MCF 10A (cell line): ENCODE results near the gene ULK4. TPM values are rescaled to one million over a fixed set of nuclear protein-coding genes. Genes with fewer than 3 reads are reported as not detected.
A peak's percentile ranks its signal among the peaks of the same experiment; 100 is the strongest.

Experiments
- BruUV-seq: library from RNA; stranded (reverse); fragments of 400-500 nt; replicated peaks from 2 replicates; lab custom pipeline; 2021; lab: Mats Ljungman, UMichigan
- CTCF ChIA-PET: fragments of 300-600 bp; sonication (Branson Sonifier 250); formaldehyde crosslinking; extraction: SDS; loops from one replicate; lab custom pipeline; 2021; ENCODE audit warnings: antibody characterized with exemption, inconsistent platforms; lab: Yijun Ruan, JAX
- POLR2A ChIA-PET: fragments of 300-600, 350-650 bp; sonication (Branson Sonifier 250); formaldehyde crosslinking; extraction: SDS; loops from one replicate; lab custom pipeline; 2020; ENCODE audit warnings: antibody characterized with exemption, inconsistent platforms; lab: Yijun Ruan, JAX
- DNase-seq: peaks from one replicate; pipeline ENCODE4 v3.0.0-alpha.2; 2018; ENCODE audit not compliant: unreplicated experiment
- H3K27ac Mint-ChIP-seq: one replicate; pipeline ENCODE4 v1.8.0; 2022; ENCODE audit warnings: mild to moderate bottlenecking, low read depth, mixed read lengths; ENCODE audit not compliant: unreplicated experiment
- H3K27me3 Mint-ChIP-seq: one replicate; pipeline ENCODE4 v1.8.0; 2022; ENCODE audit warnings: mixed read lengths; ENCODE audit not compliant: insufficient read depth, unreplicated experiment
- H3K36me3 Mint-ChIP-seq: one replicate; pipeline ENCODE4 v1.8.0; 2022; ENCODE audit warnings: mild to moderate bottlenecking, moderate library complexity, mixed read lengths; ENCODE audit not compliant: insufficient read depth, unreplicated experiment
- H3K4me1 Mint-ChIP-seq: one replicate; pipeline ENCODE4 v1.8.0; 2022; ENCODE audit warnings: mixed read lengths; ENCODE audit not compliant: insufficient read depth, unreplicated experiment
- H3K4me3 Mint-ChIP-seq: one replicate; pipeline ENCODE4 v1.8.0; 2022; ENCODE audit warnings: mild to moderate bottlenecking, moderate library complexity, mixed read lengths; ENCODE audit not compliant: unreplicated experiment
- H3K9me3 Mint-ChIP-seq: one replicate; pipeline ENCODE4 v1.8.0; 2022; ENCODE audit warnings: mixed read lengths; ENCODE audit not compliant: unreplicated experiment
- intact Hi-C: fragments of 100-400 bp; cut with micrococcal nuclease; formaldehyde crosslinking; loops from 2 replicates; pipeline ENCODE4 v1.14.1; 2022
- total RNA-seq: library from RNA; stranded (reverse); gene quantifications from 2 replicates; pipeline ENCODE4 v1.2.3, GENCODE V29; 2022
- TF ChIP-seq, protein P1 (sequence below): fragments of 200-600 bp; IDR thresholded peaks from one replicate; pipeline ENCODE4 v1.8.0; 2022; ENCODE audit warnings: antibody characterized with exemption, mild to moderate bottlenecking; ENCODE audit not compliant: unreplicated experiment

Gene ULK4
- total RNA-seq, 1 experiment from 2014 or later: 7.8 TPM

DNA sequence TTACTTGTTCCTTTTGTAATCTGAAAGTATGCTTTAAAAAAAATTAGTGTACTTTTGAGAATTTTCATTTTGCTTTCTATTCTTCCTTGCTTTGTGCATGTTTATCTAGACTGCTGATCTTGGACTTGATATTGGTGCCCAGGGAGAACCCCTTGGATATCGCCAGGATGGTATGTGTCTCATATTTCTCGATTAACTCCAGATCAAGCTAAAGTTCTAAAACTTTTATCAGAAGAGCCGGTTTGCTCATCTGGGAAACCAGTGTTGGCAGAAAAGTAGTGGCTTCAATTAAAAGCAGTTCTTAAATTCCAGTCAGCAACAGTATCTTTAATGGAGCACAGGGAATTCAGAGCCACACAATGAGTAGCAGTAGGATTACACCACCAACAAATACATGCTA is 724.0 kb downstream of the ULK4 start:
- CTCF ChIA-PET: interaction anchor here (0.7 kb wide), 1 partner anchor 634 kb away, joined by 3 read pairs; no protein-coding TSS in a partner anchor
- TF ChIP-seq, protein P1, sequence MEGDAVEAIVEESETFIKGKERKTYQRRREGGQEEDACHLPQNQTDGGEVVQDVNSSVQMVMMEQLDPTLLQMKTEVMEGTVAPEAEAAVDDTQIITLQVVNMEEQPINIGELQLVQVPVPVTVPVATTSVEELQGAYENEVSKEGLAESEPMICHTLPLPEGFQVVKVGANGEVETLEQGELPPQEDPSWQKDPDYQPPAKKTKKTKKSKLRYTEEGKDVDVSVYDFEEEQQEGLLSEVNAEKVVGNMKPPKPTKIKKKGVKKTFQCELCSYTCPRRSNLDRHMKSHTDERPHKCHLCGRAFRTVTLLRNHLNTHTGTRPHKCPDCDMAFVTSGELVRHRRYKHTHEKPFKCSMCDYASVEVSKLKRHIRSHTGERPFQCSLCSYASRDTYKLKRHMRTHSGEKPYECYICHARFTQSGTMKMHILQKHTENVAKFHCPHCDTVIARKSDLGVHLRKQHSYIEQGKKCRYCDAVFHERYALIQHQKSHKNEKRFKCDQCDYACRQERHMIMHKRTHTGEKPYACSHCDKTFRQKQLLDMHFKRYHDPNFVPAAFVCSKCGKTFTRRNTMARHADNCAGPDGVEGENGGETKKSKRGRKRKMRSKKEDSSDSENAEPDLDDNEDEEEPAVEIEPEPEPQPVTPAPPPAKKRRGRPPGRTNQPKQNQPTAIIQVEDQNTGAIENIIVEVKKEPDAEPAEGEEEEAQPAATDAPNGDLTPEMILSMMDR: no peak
- intact Hi-C loops: no loop called here
- DNase-seq: no peak
- Mint-ChIP-seq H3K4me3 (no peak overlapping the region), H3K4me1 (peaks cover 9% of the 10 kb centered on the region), H3K27me3 (no peaks in the 10 kb centered on the region), H3K36me3 (peaks cover 100% of the 10 kb centered on the region), H3K9me3 (no peaks in the 10 kb centered on the region), H3K27ac (no peak overlapping the region)
- POLR2A ChIA-PET: interaction anchor here (1.1 kb wide), 1 partner anchor 39 kb away, joined by 3 read pairs; the partner anchor contains the start of gene CTNNB1
- no TSS peak for BruUV-seq

DNA sequence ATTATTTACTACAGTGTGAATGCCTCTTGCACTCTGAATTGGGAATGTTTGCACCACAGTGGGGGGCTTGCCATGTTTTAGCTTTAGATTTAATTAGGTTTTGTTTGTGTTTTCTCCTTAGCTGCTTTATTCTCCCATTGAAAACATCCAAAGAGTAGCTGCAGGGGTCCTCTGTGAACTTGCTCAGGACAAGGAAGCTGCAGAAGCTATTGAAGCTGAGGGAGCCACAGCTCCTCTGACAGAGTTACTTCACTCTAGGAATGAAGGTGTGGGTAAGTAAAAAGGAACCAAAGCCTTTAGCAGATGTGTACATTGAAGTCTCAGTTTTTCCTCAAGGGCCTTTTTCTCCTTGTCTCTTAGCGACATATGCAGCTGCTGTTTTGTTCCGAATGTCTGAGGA is 725.7 kb downstream of the ULK4 start:
- Mint-ChIP-seq H3K9me3 (no peaks in the 10 kb centered on the region), H3K4me1 (peaks cover 9% of the 10 kb centered on the region), H3K4me3 (no peak overlapping the region), H3K36me3 (peaks cover 100% of the 10 kb centered on the region), H3K27ac (no peak overlapping the region), H3K27me3 (no peaks in the 10 kb centered on the region)
- intact Hi-C loops: no loop called here
- TF ChIP-seq, protein P1: no peak
- ChIA-PET CTCF (interaction anchor here (0.5 to 1.1 kb wide), 6 partner anchors 11 to 845 kb away, joined by 3 to 4 read pairs (median 3); no protein-coding TSS in a partner anchor), POLR2A (interaction anchor here (0.6 to 2.0 kb wide), 6 partner anchors 8 to 657 kb away, joined by 3 to 5 read pairs (median 4); partner anchors contain the start of gene CTNNB1)
- no TSS peak for BruUV-seq
- no peak for DNase-seq

DNA sequence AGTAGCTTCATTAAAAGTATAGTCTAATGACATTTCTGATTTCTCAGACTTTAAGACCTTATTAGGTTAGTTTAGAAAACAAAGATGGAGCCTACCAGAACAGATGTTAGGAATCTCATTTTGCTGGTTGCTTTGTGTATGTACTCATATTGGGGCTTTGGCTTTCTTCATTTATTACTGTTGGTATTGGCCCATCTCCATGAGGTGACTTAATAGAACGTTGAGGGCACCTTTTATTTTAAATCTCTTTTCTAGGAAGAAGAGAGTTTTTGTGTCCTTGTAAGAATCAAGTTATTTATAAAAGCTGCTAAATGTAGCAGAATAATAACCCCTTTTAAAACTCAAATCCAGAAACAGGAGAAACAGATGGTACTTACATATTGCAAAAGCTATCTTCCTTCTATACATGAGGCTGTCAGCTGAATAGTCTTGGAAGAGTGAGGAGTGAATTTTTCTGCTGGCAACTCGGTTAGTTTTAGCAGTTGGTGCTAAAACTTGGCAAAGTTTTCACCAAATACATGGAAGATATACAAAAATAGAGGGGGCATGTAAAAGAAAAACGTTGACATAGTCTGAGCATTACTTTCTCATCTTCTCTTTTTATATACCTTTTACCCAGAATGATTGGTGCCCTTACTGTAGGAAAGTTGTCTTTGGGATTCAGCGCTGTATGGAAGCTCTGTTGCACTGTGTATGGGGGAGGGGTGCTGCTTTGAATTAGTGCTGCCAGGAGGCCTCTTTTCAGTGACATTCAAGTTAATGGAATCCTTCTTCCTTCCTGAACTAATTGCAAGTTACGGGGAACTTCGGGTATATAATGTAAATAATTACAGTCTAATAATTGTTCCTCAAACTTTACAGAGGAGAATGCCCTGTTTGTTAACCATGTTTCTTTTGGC is 726.8 kb downstream of the ULK4 start:
- peaks cover 9% of the 10 kb centered on the region for H3K4me1 Mint-ChIP-seq
- H3K36me3 Mint-ChIP-seq: peaks cover 100% of the 10 kb centered on the region
- TF ChIP-seq, protein P1: no peak
- no peak overlapping the region for H3K4me3 Mint-ChIP-seq
- H3K9me3 Mint-ChIP-seq: no peaks in the 10 kb centered on the region
- no peak for DNase-seq
- H3K27me3 Mint-ChIP-seq: no peaks in the 10 kb centered on the region
- no TSS peak for BruUV-seq
- H3K27ac Mint-ChIP-seq: peak overlapping the region; percentile 49
- CTCF ChIA-PET: interaction anchor here (1.1 to 1.2 kb wide), 2 partner anchors 515 to 655 kb away, joined by 4 to 6 read pairs; no protein-coding TSS in a partner anchor
- POLR2A ChIA-PET: interaction anchor here (0.6 to 2.0 kb wide), 7 partner anchors 10 to 602 kb away, joined by 3 to 5 read pairs (median 4); partner anchors contain the start of gene CTNNB1
- intact Hi-C loops: no loop called here
